Measurements from ENCODE around the gene MBNL2.

MBNL2 gene

GRCh38 chr13:97310809-97311436 lies 88.8 kb downstream of the MBNL2 start:
- Histone ChIP-seq H4K20me1 (ENCODE audit: insufficient read depth, low read length) (no peaks in the 10 kb centered on the region), H3K79me2 (ENCODE audit: low read length) (no peaks in the 10 kb centered on the region), H3K9me3 (ENCODE audit: insufficient read depth, low read length) (no peaks in the 10 kb centered on the region), H3K36me3 (replicated peaks; ENCODE audit: low read depth, low read length) (no peaks in the 10 kb centered on the region), H3K4me1 (ENCODE audit: low read length) (no peaks in the 10 kb centered on the region), H3K4me3 (ENCODE audit: low read length) (no peak overlapping the region), H2AFZ (ENCODE audit: low read depth, low read length) (no peak overlapping the region), H3K27ac (ENCODE audit: low read length) (no peak overlapping the region), H3K9ac (ENCODE audit: low read length) (no peak overlapping the region), H3K4me2 (ENCODE audit: low read length) (no peak overlapping the region), H3K27me3 (ENCODE audit: low read depth, low read length) (no peaks in the 10 kb centered on the region)
- TF ChIP-seq CTCF (IDR thresholded peaks at IDR 0.05; ENCODE audit: low read depth, low read length): no peak
- no peak for TF ChIP-seq EZH2phosphoT487 (IDR thresholded peaks at IDR 0.05; ENCODE audit: low read depth)

DNA sequence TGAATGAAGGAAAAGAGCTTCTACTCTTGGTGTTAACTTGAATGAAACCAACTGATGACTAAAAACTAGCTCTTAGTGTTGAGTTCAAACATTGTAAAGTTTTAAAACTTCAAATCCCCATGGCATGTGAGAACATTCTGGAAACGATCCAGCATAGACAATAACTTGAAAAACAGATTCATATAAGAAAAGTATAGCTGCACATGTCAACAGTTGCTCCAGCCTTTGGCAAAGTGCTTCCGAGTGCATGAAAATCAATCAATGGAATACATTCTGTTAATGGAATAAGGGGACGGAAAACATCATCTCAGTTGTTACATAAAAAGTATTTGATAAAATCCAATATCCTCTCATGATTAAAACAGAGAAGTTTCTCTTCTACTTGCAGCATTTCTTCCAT lies 89.8 kb downstream of the MBNL2 start:
- Histone ChIP-seq H3K4me3 (ENCODE audit: low read length) (no peak overlapping the region), H4K20me1 (ENCODE audit: insufficient read depth, low read length) (no peaks in the 10 kb centered on the region), H3K36me3 (replicated peaks; ENCODE audit: low read depth, low read length) (no peaks in the 10 kb centered on the region), H3K79me2 (ENCODE audit: low read length) (no peaks in the 10 kb centered on the region), H3K27ac (ENCODE audit: low read length) (no peak overlapping the region), H3K4me2 (ENCODE audit: low read length) (no peak overlapping the region), H3K9me3 (ENCODE audit: insufficient read depth, low read length) (no peaks in the 10 kb centered on the region), H2AFZ (ENCODE audit: low read depth, low read length) (no peak overlapping the region), H3K27me3 (ENCODE audit: low read depth, low read length) (no peaks in the 10 kb centered on the region), H3K4me1 (ENCODE audit: low read length) (no peaks in the 10 kb centered on the region), H3K9ac (ENCODE audit: low read length) (no peak overlapping the region)
- TF ChIP-seq CTCF (IDR thresholded peaks at IDR 0.05; ENCODE audit: low read depth, low read length) (no peak), EZH2phosphoT487 (IDR thresholded peaks at IDR 0.05; ENCODE audit: low read depth) (no peak)

DNA sequence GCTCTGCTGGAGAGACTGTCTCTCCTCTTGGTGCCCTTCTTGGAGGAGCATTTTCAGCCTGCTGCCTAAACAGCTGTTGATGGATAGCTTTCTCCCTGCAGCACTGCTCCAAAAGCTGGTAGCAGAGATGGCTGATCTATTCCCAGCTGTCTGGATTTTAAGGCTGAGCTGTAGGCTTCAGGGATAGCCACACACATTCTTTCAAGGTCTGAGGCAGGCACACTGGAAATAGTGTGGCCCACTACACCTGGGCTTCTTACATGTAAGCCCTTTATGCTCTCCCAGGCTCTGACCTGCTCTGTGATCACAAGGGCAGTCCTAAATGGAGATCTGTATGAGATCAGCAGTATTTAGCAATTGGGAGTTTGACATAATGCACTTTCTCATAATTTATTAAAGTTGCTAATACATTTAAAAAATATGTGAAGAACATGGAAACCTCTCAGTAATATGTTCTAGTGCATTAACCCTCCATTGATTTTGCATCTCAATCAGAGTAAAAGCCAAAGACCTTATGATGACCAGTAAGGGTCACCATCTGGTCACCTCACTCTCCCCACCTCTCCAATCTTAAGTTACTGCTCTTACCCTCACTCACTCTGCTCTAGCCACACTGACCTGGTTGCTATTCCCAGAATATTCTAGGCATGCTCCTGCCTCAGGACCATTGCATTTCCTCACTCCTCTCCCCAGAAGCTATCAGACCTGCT lies 91.6 kb downstream of the MBNL2 start:
- Histone ChIP-seq H3K79me2 (ENCODE audit: low read length) (no peaks in the 10 kb centered on the region), H3K9me3 (ENCODE audit: insufficient read depth, low read length) (no peaks in the 10 kb centered on the region), H3K4me1 (ENCODE audit: low read length) (no peaks in the 10 kb centered on the region)

More for the DNA sequence above, 91.6 kb downstream of the MBNL2 start:
- Histone ChIP-seq H3K36me3 (replicated peaks; ENCODE audit: low read depth, low read length) (no peaks in the 10 kb centered on the region), H3K4me2 (ENCODE audit: low read length) (no peak overlapping the region), H2AFZ (ENCODE audit: low read depth, low read length) (no peak overlapping the region), H3K9ac (ENCODE audit: low read length) (no peak overlapping the region), H3K27me3 (ENCODE audit: low read depth, low read length) (no peaks in the 10 kb centered on the region), H4K20me1 (ENCODE audit: insufficient read depth, low read length) (0 out of 2 replicates have a peak, but pooled peaks cover 6% of the 10 kb centered on the region), H3K4me3 (ENCODE audit: low read length) (no peak overlapping the region), H3K27ac (ENCODE audit: low read length) (no peak overlapping the region)
- TF ChIP-seq CTCF (IDR thresholded peaks at IDR 0.05; ENCODE audit: low read depth, low read length): no peak
- no peak for TF ChIP-seq EZH2phosphoT487 (IDR thresholded peaks at IDR 0.05; ENCODE audit: low read depth)
